GM21515 (cell line): ENCODE data around the gene KYAT1.
"Not testable (repeated sequence)": the region's sequence is repeated elsewhere in the genome, so short reads cannot be mapped to it uniquely, and the experiment has no call there.

ENCODE experiments used
- ATAC-seq: cut with Tn5 transposase; IDR thresholded peaks from one replicate; pipeline ENCODE4 v1.9.1; 2021; ENCODE audit not compliant: unreplicated experiment

The KYAT1 gene

GRCh38 chr9:128820665-128821583, 60.8 kb downstream of the KYAT1 start:
- ATAC-seq, result no peak

GRCh38 chr9:128819716-128820664, 61.8 kb downstream of the KYAT1 start:
- no peak for ATAC-seq

- ATAC-seq, result peak; percentile 21
Observed at GRCh38 chr9:128818839-128819715, 62.7 kb downstream of the KYAT1 start.

- ATAC-seq, result peak; percentile 84
Observed at GRCh38 chr9:128818099-128818838, 63.5 kb downstream of the KYAT1 start, which contains the start of gene ENDOG. TSS of gene ENDOG (plus strand) at chr9:128818500. CDS start at chr9:128818685, 185 bp downstream.

GRCh38 chr9:128810873-128811272, 70.9 kb downstream of the KYAT1 start:
- ATAC-seq, result no peak

GRCh38 chr9:128809831-128810230, 71.9 kb downstream of the KYAT1 start:
- no peak for ATAC-seq

- ATAC-seq, result no peak
Observed at GRCh38 chr9:128809036-128809599, 72.6 kb downstream of the KYAT1 start.

GRCh38 chr9:128808543-128808942, 73.2 kb downstream of the KYAT1 start:
- ATAC-seq, result no peak

- ATAC-seq, result no peak
Observed at GRCh38 chr9:128807827-128808226, 73.9 kb downstream of the KYAT1 start.

GRCh38 chr9:128805661-128806060, 76.1 kb downstream of the KYAT1 start:
- no peak for ATAC-seq

- ATAC-seq, result no peak
Observed at GRCh38 chr9:128802482-128802881, 79.3 kb downstream of the KYAT1 start.

GRCh38 chr9:128800061-128800460, 81.7 kb downstream of the KYAT1 start:
- no peak for ATAC-seq

- no peak for ATAC-seq
Observed at GRCh38 chr9:128798896-128799295, 82.9 kb downstream of the KYAT1 start.

GRCh38 chr9:128794961-128795360, 86.8 kb downstream of the KYAT1 start:
- ATAC-seq, result not testable (repeated sequence)

- ATAC-seq, result no peak
Observed at GRCh38 chr9:128792978-128793686, 88.6 kb downstream of the KYAT1 start.

- ATAC-seq, result no peak
Observed at GRCh38 chr9:128792134-128792533, 89.6 kb downstream of the KYAT1 start.

- no peak for ATAC-seq
Observed at GRCh38 chr9:128790536-128790935, 91.2 kb downstream of the KYAT1 start.

- ATAC-seq, result no peak
Observed at GRCh38 chr9:128788445-128788844, 93.3 kb downstream of the KYAT1 start.

- no peak for ATAC-seq
Observed at GRCh38 chr9:128787659-128788058, 94.1 kb downstream of the KYAT1 start.
